Astrocyte (in vitro differentiated cells and primary cell): ENCODE measurements around the gene MDM2. TPM values are rescaled to one million over a fixed set of nuclear protein-coding genes. Genes with fewer than 3 reads are reported as not detected.

Experiments used
- DNase-seq: peaks from one replicate; pipeline ENCODE4 v3.0.0-alpha.2; 2010; ENCODE audit warnings: low read depth
- FAIRE-seq: peaks from 2 replicates; lab custom pipeline; 2011; peaks lifted over from hg19 to GRCh38; lab: Jason Lieb, UNC
- H2AFZ ChIP-seq: 2 replicates; pipeline ENCODE4 v1.6.0; 2012; ENCODE audit warnings: low read depth, low read length, inconsistent platforms
- H3K27ac ChIP-seq: 2 replicates; pipeline ENCODE4 v1.5.1; 2011; ENCODE audit warnings: low read depth, low read length, inconsistent platforms
- H3K27me3 ChIP-seq: 2 replicates; pipeline ENCODE4 v1.6.0; 2011; ENCODE audit warnings: low read length, inconsistent platforms; ENCODE audit not compliant: insufficient read depth
- H3K36me3 ChIP-seq: 2 replicates; pipeline ENCODE4 v1.5.1; 2011; ENCODE audit warnings: low read length, inconsistent platforms; ENCODE audit not compliant: insufficient read depth
- H3K4me1 ChIP-seq: 2 replicates; pipeline ENCODE4 v1.5.1; 2011; ENCODE audit warnings: low read length, inconsistent platforms; ENCODE audit not compliant: insufficient read depth
- H3K4me2 ChIP-seq: 2 replicates; pipeline ENCODE4 v1.6.0; 2012; ENCODE audit warnings: low read length, inconsistent platforms
- H3K4me3 ChIP-seq: 2 replicates; pipeline ENCODE4 v1.5.1; 2011; ENCODE audit warnings: low read depth, mild to moderate bottlenecking, low read length, inconsistent platforms; ENCODE audit not compliant: insufficient read depth
- H3K79me2 ChIP-seq: 2 replicates; pipeline ENCODE4 v1.6.0; 2012; ENCODE audit warnings: mild to moderate bottlenecking, low read length, inconsistent platforms; ENCODE audit not compliant: insufficient read depth
- H3K9ac ChIP-seq: 2 replicates; pipeline ENCODE4 v1.6.0; 2012; ENCODE audit warnings: mild to moderate bottlenecking, low read length, inconsistent platforms
- H3K9me3 ChIP-seq: 2 replicates; pipeline ENCODE4 v1.5.1; 2012; ENCODE audit warnings: low read depth, mild to moderate bottlenecking, low read length, inconsistent platforms; ENCODE audit not compliant: insufficient read depth
- H4K20me1 ChIP-seq: 2 replicates; pipeline ENCODE4 v1.6.0; 2012; ENCODE audit warnings: low read length, inconsistent platforms; ENCODE audit not compliant: insufficient read depth
- H3K27ac Mint-ChIP-seq: one replicate; pipeline ENCODE4 v1.8.0; 2021; ENCODE audit warnings: mild to moderate bottlenecking, mixed read lengths; ENCODE audit not compliant: unreplicated experiment
- H3K27me3 Mint-ChIP-seq: one replicate; pipeline ENCODE4 v1.8.0; 2021; ENCODE audit warnings: low read depth, mixed read lengths; ENCODE audit not compliant: unreplicated experiment
- H3K36me3 Mint-ChIP-seq: one replicate; pipeline ENCODE4 v1.8.0; 2021; ENCODE audit warnings: low read depth, mixed read lengths; ENCODE audit not compliant: unreplicated experiment
- H3K4me1 Mint-ChIP-seq: one replicate; pipeline ENCODE4 v1.8.0; 2021; ENCODE audit warnings: low read depth, mixed read lengths; ENCODE audit not compliant: unreplicated experiment
- H3K4me3 Mint-ChIP-seq: one replicate; pipeline ENCODE4 v1.8.0; 2021; ENCODE audit warnings: mild to moderate bottlenecking, moderate library complexity, mixed read lengths; ENCODE audit not compliant: unreplicated experiment
- H3K9me3 Mint-ChIP-seq: one replicate; pipeline ENCODE4 v1.8.0; 2021; ENCODE audit warnings: mild to moderate bottlenecking, mixed read lengths; ENCODE audit not compliant: unreplicated experiment
- CTCF ChIP-seq: IDR thresholded peaks from 2 replicates; pipeline ENCODE4 v1.5.1; 2011; ENCODE audit warnings: low read depth, mild to moderate bottlenecking, inconsistent platforms, low read length, moderate library complexity; ENCODE audit not compliant: insufficient read depth
- EZH2 ChIP-seq: IDR thresholded peaks from 2 replicates; pipeline ENCODE4 v1.6.1; 2012; ENCODE audit warnings: mild to moderate bottlenecking, low read length, inconsistent platforms; ENCODE audit not compliant: insufficient read depth
- total RNA-seq: library from RNA; stranded (reverse); gene quantifications from 2 replicates; pipeline ENCODE4 v1.2.1, GENCODE V29; 2021

Gene MDM2
- total RNA-seq, 1 donor from 2014 or later: 828 TPM

- no peak overlapping the region for H3K4me3 Mint-ChIP-seq
- H3K4me1 Mint-ChIP-seq: peaks cover 32% of the 10 kb centered on the region
- DNase-seq (no peak), FAIRE-seq (no peak)
- Histone ChIP-seq H3K9ac (no peak overlapping the region), H3K36me3 (no peaks in the 10 kb centered on the region), H3K27me3 (no peaks in the 10 kb centered on the region), H3K4me1 (peaks cover 3% of the 10 kb centered on the region), H3K79me2 (no peaks in the 10 kb centered on the region), H2AFZ (no peak overlapping the region), H3K4me2 (no peak overlapping the region), H3K9me3 (no peaks in the 10 kb centered on the region), H3K4me3 (no peak overlapping the region), H3K27ac (no peak overlapping the region), H4K20me1 (no peaks in the 10 kb centered on the region)
- peaks cover 3% of the 10 kb centered on the region for H3K36me3 Mint-ChIP-seq
- no peak for TF ChIP-seq CTCF
- no peak for TF ChIP-seq EZH2
- H3K27ac Mint-ChIP-seq: peak overlapping the region; percentile 34
- H3K9me3 Mint-ChIP-seq: no peaks in the 10 kb centered on the region
- no peaks in the 10 kb centered on the region for H3K27me3 Mint-ChIP-seq
These were observed 24.0 kb upstream of the MDM2 start for GRCh38 chr12:68784015-68784414.

DNA sequence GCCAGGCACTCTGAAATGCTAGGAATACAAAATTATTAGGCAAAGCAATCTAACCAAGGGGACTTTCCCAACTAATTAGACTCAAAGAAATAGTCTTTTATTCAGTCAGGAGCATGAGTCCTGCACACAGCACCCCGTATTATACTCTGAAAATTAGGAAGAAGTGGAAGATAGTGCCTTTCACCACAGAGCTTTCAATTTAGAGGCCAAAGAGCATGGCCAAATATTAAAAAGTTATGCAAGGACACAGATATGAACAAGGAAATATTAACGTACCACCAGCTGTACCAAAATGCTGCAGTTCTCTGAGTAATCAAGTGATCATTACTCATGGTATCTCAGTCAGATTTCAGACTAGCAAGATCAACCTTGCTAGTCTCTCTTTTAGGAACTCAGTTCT is 22.6 kb upstream of the MDM2 start:
- Histone ChIP-seq H3K79me2 (no peaks in the 10 kb centered on the region), H4K20me1 (no peaks in the 10 kb centered on the region), H3K9ac (no peak overlapping the region), H3K27ac (no peak overlapping the region), H3K9me3 (no peaks in the 10 kb centered on the region), H3K4me2 (no peak overlapping the region), H3K27me3 (no peaks in the 10 kb centered on the region), H3K36me3 (no peaks in the 10 kb centered on the region), H3K4me3 (no peak overlapping the region), H2AFZ (no peak overlapping the region), H3K4me1 (peaks cover 3% of the 10 kb centered on the region)
- no peak for DNase-seq
- Mint-ChIP-seq H3K4me3 (no peak overlapping the region), H3K4me1 (peaks cover 35% of the 10 kb centered on the region), H3K36me3 (peaks cover 3% of the 10 kb centered on the region), H3K9me3 (no peaks in the 10 kb centered on the region), H3K27me3 (no peaks in the 10 kb centered on the region), H3K27ac (no peak overlapping the region)
- FAIRE-seq: no peak
- TF ChIP-seq EZH2 (no peak), CTCF (no peak)

- no peak overlapping the region for H3K4me3 ChIP-seq
- H3K27ac Mint-ChIP-seq: no peak overlapping the region
- peaks cover 31% of the 10 kb centered on the region for H3K4me1 Mint-ChIP-seq
- H3K9ac ChIP-seq: no peak overlapping the region
- no peak overlapping the region for H3K27ac ChIP-seq
- no peak for DNase-seq
- no peaks in the 10 kb centered on the region for H3K36me3 ChIP-seq
- FAIRE-seq: no peak
- H3K9me3 ChIP-seq: no peaks in the 10 kb centered on the region
- H3K9me3 Mint-ChIP-seq: no peaks in the 10 kb centered on the region
- H4K20me1 ChIP-seq: no peaks in the 10 kb centered on the region
- H3K79me2 ChIP-seq: no peaks in the 10 kb centered on the region
- H3K27me3 ChIP-seq: no peaks in the 10 kb centered on the region
- TF ChIP-seq EZH2 (no peak), CTCF (no peak)
- H3K27me3 Mint-ChIP-seq: no peaks in the 10 kb centered on the region
- peaks cover 3% of the 10 kb centered on the region for H3K36me3 Mint-ChIP-seq
- H3K4me3 Mint-ChIP-seq: no peak overlapping the region
- peaks cover 3% of the 10 kb centered on the region for H3K4me1 ChIP-seq
- no peak overlapping the region for H2AFZ ChIP-seq
- no peak overlapping the region for H3K4me2 ChIP-seq
These were observed 22.2 kb upstream of the MDM2 start for GRCh38 chr12:68785823-68786222.
